DMS 273 (cell line): Measurements from ENCODE around the gene KRT20.

Experiments used
- DNase-seq: peaks from one replicate; lab custom pipeline; 2025; ENCODE audit not compliant: unreplicated experiment; lab: John Stamatoyannopoulos, UW

Gene KRT20

DNA sequence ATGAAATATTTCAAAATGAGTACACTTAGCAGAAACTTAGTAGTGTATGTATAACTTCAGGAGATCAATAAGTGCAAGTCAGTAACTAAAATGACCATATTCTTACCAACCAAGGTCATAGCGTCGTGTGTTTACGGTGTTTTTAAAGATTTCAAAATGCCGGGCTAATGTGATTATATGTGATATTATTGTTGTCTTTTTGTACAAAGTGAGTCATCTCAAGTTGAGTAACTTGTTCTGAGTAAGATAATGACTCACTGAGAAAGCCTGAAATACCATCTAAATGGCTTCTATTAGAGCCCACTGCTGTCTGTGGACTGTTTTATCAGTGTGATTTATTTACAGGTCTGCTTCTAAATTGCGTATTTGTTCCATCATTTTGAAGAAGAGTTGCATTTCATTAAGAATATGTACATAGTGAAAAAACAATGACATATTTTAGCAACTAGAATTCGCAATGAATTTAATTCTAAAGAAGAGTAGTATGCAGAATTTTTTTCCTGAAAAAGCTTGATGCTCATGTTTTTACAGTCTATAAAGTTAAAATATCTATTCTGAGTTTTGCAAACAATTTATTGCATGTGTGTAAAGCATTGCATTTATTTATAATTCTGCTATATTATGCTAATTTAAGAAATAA lies 30.7 kb downstream of the KRT20 start:
- DNase-seq = no peak

GRCh38 chr17:40852364-40852763 lies 32.7 kb downstream of the KRT20 start:
- DNase-seq = no peak

DNA sequence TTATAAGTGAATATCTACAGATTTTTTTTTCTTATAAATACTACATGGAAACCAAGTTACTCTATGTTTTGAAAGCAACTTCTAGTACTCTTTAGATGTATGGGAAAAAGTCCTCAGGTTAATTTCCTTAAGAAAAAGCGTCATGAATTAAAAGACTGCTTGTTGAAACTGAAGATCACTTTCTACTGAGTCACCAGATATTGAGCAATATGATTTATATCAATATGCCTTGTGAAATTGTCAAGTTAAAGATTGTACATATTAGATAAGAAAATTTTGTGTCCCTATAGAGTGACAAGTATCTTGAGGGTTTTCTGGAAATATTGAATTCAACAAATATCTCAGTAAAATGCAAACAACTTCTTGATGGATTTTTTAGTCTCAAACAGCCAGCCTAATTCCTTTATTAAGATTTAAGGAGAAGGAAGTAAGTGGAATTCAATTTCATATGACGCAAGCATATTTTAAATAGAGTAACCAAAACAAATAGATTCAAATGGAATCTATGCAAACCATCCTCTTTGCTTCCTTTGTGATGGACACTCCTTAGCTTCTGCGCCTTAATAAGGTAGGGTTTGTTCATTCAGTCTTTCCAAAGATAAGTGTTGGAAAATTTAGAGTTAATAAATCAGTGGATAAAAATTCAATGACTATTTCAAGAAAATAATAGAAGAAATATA lies 34.6 kb downstream of the KRT20 start:
- DNase-seq = no peak

DNA sequence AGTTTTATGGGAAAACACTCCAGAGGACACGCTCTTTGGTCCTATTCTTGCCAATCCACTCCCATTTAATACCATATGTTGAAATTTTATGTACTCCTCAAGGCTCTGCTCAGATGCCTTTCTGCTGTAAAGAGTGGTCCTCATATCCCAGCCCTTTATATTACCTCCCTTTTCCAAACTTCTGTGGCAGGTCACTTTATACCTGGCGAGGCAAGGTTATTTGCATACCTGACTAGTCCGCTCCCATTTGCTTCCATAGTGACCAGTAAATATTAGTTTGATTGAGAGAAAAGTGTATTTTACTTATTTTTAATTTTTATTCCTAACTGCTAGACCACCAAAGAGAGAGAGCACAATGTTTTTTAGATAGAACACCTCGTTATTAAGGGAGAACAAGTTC lies 35.3 kb downstream of the KRT20 start:
- DNase-seq = no peak

DNA sequence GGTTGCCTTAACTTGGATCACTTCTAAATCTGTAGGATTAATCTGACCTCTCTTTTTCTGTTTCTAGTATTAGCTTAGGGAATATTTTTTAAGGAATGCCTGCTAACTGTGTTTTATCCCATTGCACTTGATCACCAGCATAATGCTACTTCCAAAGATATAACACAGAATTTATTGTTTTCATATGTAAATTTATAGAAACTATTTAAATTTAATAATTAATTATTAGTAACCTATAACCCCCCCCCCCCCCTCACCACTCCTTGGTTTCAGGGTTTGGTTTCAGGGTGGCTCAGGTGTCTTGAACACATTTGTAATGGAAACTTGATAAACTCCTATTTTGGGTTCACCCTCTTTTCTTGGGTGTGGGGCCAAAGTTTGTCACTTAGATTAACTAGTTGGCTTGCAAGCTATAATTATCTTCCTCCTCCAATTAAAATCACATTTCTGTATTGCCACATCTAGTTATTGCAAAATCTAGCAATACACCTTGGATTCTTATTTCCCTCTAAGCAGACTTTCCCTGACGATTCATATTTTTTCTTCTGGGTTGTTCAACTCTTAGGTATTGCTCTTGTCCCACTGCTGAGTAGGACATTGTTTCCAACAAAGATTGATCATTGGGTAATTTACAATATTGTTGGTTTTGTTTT lies 36.3 kb downstream of the KRT20 start:
- no peak for DNase-seq

DNA sequence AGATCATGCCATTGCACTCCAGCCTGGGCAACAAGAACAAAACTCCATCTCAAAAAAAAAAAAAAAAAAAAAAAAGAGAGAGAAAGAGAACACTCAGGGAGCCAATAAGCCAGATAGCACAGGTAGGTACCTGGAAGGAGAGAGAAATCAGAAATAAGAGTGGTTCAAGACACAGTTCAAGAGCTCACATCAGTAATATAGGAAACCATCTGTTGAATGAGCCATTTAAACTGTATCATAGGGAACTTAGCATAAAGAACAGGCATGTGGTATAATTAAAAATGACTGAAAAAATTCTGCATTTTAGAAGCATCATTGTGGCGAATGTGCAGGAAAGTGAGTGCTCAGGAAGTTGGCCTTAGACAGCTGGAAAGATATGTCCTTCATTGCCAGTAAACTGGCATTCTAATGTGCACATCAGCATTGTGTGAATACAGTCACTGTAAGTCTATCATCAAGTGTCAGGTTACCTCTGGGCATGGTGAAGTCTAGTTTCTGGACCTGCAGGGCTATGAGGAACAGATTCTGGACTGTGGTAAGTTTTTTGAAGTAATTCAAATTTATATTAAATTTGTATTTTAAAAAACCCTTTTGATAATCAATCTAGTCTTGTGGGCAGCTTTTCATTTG lies 38.4 kb downstream of the KRT20 start:
- peak; percentile 6 for DNase-seq

GRCh38 chr17:40844671-40845107 lies 40.4 kb downstream of the KRT20 start:
- no peak for DNase-seq

DNA sequence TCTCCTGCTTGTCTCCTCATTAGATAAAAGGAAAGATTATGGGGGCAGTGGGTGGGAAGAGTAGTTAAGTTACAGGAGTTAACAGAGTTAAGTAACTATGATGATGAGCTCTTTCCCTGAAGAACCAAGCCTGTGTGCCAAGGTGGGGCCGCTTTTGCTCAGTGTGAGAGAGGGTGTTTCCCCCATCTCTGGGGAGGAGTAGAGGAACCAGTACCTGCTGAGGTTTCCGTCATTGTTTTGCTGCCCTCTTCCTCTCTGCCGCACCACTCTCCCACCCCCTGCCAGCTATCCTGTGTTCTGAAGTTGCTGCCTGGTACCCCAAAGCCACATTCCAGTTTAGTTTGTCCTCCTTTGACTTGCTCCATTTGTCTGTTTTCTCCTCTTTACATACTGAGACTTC lies 41.8 kb downstream of the KRT20 start:
- DNase-seq = no peak

GRCh38 chr17:40841246-40841645 lies 43.8 kb downstream of the KRT20 start:
- DNase-seq = no peak

GRCh38 chr17:40839194-40839593 lies 45.8 kb downstream of the KRT20 start:
- no peak for DNase-seq

GRCh38 chr17:40836020-40836419 lies 49.0 kb downstream of the KRT20 start:
- DNase-seq = no peak

GRCh38 chr17:40833882-40834281 lies 51.2 kb downstream of the KRT20 start:
- no peak for DNase-seq

- no peak for DNase-seq
These were observed 52.2 kb downstream of the KRT20 start for GRCh38 chr17:40832840-40833239.

- DNase-seq = no peak
These were observed 54.8 kb downstream of the KRT20 start for GRCh38 chr17:40830085-40830776.

DNA sequence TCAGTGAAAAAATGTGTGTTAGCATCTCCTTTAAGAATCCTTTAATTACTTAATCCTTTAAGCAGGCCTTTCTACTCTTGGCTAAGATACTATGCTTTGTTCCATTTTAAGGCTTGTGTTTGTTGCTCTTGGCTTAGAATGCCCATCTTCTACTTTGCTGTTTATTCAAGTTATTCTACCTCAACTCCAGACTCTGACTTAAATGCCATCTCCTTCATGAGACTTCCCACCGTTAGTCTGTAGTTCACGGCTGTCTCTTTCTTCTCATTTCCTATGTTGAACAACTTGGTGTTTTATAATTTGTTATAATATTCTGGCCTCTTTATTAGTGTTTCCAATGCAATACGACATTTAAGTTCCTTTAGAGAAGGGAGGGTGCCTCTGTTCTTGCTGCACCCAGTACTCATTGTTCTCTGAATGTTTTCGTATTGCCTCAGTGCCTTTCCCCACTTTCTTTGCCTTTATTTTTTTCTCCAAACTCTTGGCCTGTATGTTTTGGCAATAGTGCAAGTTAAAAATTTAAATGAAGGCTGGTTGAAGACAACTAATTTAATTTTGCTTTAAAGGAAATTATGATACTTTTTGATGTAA lies 56.5 kb downstream of the KRT20 start:
- DNase-seq = no peak

GRCh38 chr17:40827746-40828453 lies 57.1 kb downstream of the KRT20 start:
- DNase-seq = no peak
